Superior temporal gyrus (tissue), 1 donor: ENCODE results near the gene CDC14A.
"Not testable (repeated sequence)": the region's sequence is repeated elsewhere in the genome, so short reads cannot be mapped to it uniquely, and the experiment has no call there.

Experiments used
- DNase-seq: peaks from one replicate; pipeline ENCODE4 v3.0.0-alpha.2; 2016; ENCODE audit errors: extremely low spot score

The CDC14A gene

GRCh38 chr1:100404821-100405220 lies 52.5 kb downstream of the CDC14A start:
- DNase-seq, result no peak

GRCh38 chr1:100405902-100406301 lies 53.6 kb downstream of the CDC14A start:
- DNase-seq, result not testable (repeated sequence)

GRCh38 chr1:100407390-100407789 lies 55.1 kb downstream of the CDC14A start:
- not testable (repeated sequence) for DNase-seq

GRCh38 chr1:100411019-100411418 lies 58.7 kb downstream of the CDC14A start:
- DNase-seq, result no peak

- DNase-seq, result no peak
Measured at GRCh38 chr1:100411574-100411973, 59.3 kb downstream of the CDC14A start.

- no peak for DNase-seq
Measured at GRCh38 chr1:100413035-100413434, 60.7 kb downstream of the CDC14A start.

GRCh38 chr1:100414693-100415497 lies 62.6 kb downstream of the CDC14A start:
- no peak for DNase-seq

- no peak for DNase-seq
Measured at GRCh38 chr1:100415498-100415778, 63.1 kb downstream of the CDC14A start.

- DNase-seq, result no peak
Measured at GRCh38 chr1:100419072-100419471, 66.8 kb downstream of the CDC14A start.

- no peak for DNase-seq
Measured at GRCh38 chr1:100422065-100422464, 69.8 kb downstream of the CDC14A start.

GRCh38 chr1:100423832-100424337 lies 71.6 kb downstream of the CDC14A start:
- no peak for DNase-seq

GRCh38 chr1:100428160-100428559 lies 75.9 kb downstream of the CDC14A start:
- no peak for DNase-seq

GRCh38 chr1:100430325-100430756 lies 78.0 kb downstream of the CDC14A start:
- DNase-seq, result no peak

- DNase-seq, result no peak
Measured at GRCh38 chr1:100431954-100432353, 79.6 kb downstream of the CDC14A start.

- no peak for DNase-seq
Measured at GRCh38 chr1:100433563-100433962, 81.3 kb downstream of the CDC14A start.

GRCh38 chr1:100434831-100435230 lies 82.5 kb downstream of the CDC14A start:
- no peak for DNase-seq

GRCh38 chr1:100438375-100438774 lies 86.1 kb downstream of the CDC14A start:
- no peak for DNase-seq

- no peak for DNase-seq
Measured at GRCh38 chr1:100438789-100439188, 86.5 kb downstream of the CDC14A start.

GRCh38 chr1:100440075-100440809 lies 87.9 kb downstream of the CDC14A start:
- DNase-seq, result no peak

- no peak for DNase-seq
Measured at GRCh38 chr1:100441146-100441545, 88.8 kb downstream of the CDC14A start.

GRCh38 chr1:100441651-100442050 lies 89.3 kb downstream of the CDC14A start:
- DNase-seq, result no peak

GRCh38 chr1:100443811-100444571 lies 91.7 kb downstream of the CDC14A start:
- no peak for DNase-seq
